HepG2 (cell line): ENCODE data around the gene MFAP2. TPM values are rescaled to one million over a fixed set of nuclear protein-coding genes. Genes with fewer than 3 reads are reported as not detected.

Experiments used
- KAT8 ChIP-seq: IDR thresholded peaks from 2 replicates; pipeline ENCODE4 v1.6.1; 2016; ENCODE audit warnings: missing genetic modification reagents, missing compliant biosample characterization
- MLX ChIP-seq: IDR thresholded peaks from 2 replicates; pipeline ENCODE4 v1.6.1; 2016
- RAD21 ChIP-seq: fragments of 450-650 bp; formaldehyde crosslinking; IDR thresholded peaks from 2 replicates; pipeline ENCODE4 v1.5.0; 2020; ENCODE audit warnings: mild to moderate bottlenecking
- REPIN1 ChIP-seq: sonication (generic); formaldehyde crosslinking; IDR thresholded peaks from 2 replicates; pipeline ENCODE4 v1.8.0; 2022; ENCODE audit warnings: missing genetic modification reagents, low read depth, mild to moderate bottlenecking, borderline replicate concordance
- RFX1 ChIP-seq: fragments of 450-650 bp; IDR thresholded peaks from 2 replicates; pipeline ENCODE4 v1.6.1; 2017
- ZNF282 ChIP-seq: fragments of 450-650 bp; IDR thresholded peaks from 2 replicates; pipeline ENCODE4 v1.6.1; 2018; ENCODE audit not compliant: partially characterized antibody
- ZNF510 ChIP-seq: sonication (generic); formaldehyde crosslinking; IDR thresholded peaks from 2 replicates; pipeline ENCODE4 v1.4.0; 2020; ENCODE audit warnings: low read depth, mild to moderate bottlenecking, missing genetic modification reagents
- ZNF549 ChIP-seq: sonication (generic); formaldehyde crosslinking; IDR thresholded peaks from 2 replicates; pipeline ENCODE4 v1.5.0; 2020; ENCODE audit warnings: missing genetic modification reagents
- ZNF616 ChIP-seq: sonication (generic); formaldehyde crosslinking; IDR thresholded peaks from 2 replicates; pipeline ENCODE4 v1.5.0; 2020; ENCODE audit warnings: low read depth, mild to moderate bottlenecking, missing genetic modification reagents
- polyA plus RNA-seq, 8 experiments: library from polyadenylated mRNA; depleted of rRNA in 3 of 8; stranded (reverse) in 7 of 8; unstranded in 1 of 8; fragments of >200 nt; fragmentation: Illumina TruSeq in 4 of 8; extraction: Trizol in 4 of 8; gene quantifications; 2 replicates each; pipeline versions ENCODE4 v1.2.1 to v1.2.3, GENCODE V29; 2011 to 2016; ENCODE audit warnings: low read depth in 4 of 8, missing spikeins in 1 of 8, mixed read lengths in 1 of 8; ENCODE audit not compliant: insufficient read depth in 1 of 8
- total RNA-seq, 5 experiments: library from RNA; depleted of rRNA; stranded (reverse); fragments of >200 nt; fragmentation: Illumina TruSeq; extraction: Trizol; gene quantifications; 2 replicates each; pipeline ENCODE4 v1.2.3, GENCODE V29; 2016; ENCODE audit warnings: low read depth in 1 of 5
- TF ChIP-seq, protein P1 (sequence below): IDR thresholded peaks from 2 replicates; pipeline ENCODE4 v1.6.1; 2016; ENCODE audit warnings: missing biosample characterization, missing genetic modification reagents, low read depth
- TF ChIP-seq, protein P2 (sequence below): sonication (generic); formaldehyde crosslinking; IDR thresholded peaks from 2 replicates; pipeline ENCODE4 v1.4.0; 2020; ENCODE audit warnings: low read depth, mild to moderate bottlenecking, missing genetic modification reagents
- TF ChIP-seq, protein P3 (sequence below): sonication (generic); formaldehyde crosslinking; IDR thresholded peaks from 2 replicates; pipeline ENCODE4 v1.5.0; 2020; ENCODE audit warnings: missing genetic modification reagents

The MFAP2 gene
- total and polyA plus RNA-seq, 2 of the 13 experiments (the other 11 are each of a cell fraction or from before 2014, with no cell fraction given), result 1.1 to 1.4 TPM

DNA sequence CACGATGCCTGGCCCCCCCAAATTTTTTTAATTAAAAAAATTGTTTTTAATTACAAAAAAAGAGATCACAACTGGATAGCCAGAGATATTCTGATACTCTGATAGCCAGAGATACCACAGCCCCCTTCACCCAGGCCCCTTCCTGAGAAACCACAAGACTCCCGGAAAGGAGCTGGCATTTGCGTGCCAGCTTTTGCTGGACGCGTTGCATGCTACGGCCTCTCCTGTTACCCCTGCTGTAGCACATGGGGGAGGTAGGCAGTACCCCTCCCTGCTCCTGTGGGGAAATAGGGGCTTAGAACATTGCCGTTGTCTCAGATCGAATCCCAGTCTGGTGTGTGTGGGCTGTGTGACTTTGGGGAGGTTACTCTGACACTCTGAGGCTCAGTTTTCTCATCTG, 22.7 kb downstream of the MFAP2 start (continued):
- TF ChIP-seq RAD21 (CRISPR knock-in tag) (no peak), MLX (no peak), ZNF549 (CRISPR knock-in tag) (no peak), REPIN1 (CRISPR knock-in tag) (no peak), ZNF510 (CRISPR knock-in tag) (no peak), ZNF282 (no peak), KAT8 (CRISPR knock-in tag) (no peak), RFX1 (no peak), ZNF616 (CRISPR knock-in tag) (no peak)
- TF ChIP-seq, protein P1, sequence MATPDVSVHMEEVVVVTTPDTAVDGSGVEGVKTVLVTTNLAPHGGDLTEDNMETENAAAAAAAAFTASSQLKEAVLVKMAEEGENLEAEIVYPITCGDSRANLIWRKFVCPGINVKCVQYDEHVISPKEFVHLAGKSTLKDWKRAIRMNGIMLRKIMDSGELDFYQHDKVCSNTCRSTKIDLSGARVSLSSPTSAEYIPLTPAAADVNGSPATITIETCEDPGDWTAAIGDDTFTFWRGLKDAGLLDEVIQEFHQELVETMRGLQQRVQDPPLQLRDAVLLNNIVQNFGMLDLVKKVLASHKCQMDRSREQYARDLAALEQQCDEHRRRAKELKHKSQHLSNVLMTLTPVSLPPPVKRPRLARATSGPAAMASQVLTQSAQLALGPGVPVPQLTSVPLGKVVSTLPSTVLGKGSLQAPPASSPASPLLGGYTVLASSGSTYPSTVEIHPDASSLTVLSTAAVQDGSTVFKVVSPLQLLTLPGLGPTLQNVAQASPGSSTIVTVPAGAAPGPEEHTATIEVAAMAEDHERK (CRISPR knock-in tag), result no peak
- TF ChIP-seq, protein P2, sequence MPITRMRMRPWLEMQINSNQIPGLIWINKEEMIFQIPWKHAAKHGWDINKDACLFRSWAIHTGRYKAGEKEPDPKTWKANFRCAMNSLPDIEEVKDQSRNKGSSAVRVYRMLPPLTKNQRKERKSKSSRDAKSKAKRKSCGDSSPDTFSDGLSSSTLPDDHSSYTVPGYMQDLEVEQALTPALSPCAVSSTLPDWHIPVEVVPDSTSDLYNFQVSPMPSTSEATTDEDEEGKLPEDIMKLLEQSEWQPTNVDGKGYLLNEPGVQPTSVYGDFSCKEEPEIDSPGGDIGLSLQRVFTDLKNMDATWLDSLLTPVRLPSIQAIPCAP (CRISPR knock-in tag), result no peak
- TF ChIP-seq, protein P3, sequence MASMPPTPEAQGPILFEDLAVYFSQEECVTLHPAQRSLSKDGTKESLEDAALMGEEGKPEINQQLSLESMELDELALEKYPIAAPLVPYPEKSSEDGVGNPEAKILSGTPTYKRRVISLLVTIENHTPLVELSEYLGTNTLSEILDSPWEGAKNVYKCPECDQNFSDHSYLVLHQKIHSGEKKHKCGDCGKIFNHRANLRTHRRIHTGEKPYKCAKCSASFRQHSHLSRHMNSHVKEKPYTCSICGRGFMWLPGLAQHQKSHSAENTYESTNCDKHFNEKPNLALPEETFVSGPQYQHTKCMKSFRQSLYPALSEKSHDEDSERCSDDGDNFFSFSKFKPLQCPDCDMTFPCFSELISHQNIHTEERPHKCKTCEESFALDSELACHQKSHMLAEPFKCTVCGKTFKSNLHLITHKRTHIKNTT (CRISPR knock-in tag), result no peak
